ENCODE results near the gene WBP1L.
"Not testable (repeated sequence)": the region's sequence is repeated elsewhere in the genome, so short reads cannot be mapped to it uniquely, and the experiment has no call there.

Gene WBP1L

GRCh38 chr10:102721954-102722353 is 21.8 kb upstream of the WBP1L start:
- no peak for DNase-seq (ENCODE audit: low spot score)

GRCh38 chr10:102723989-102724388 is 19.8 kb upstream of the WBP1L start:
- no peak for DNase-seq (ENCODE audit: low spot score)

- no peak for DNase-seq (ENCODE audit: low spot score)
Observed at GRCh38 chr10:102726274-102726673, 17.5 kb upstream of the WBP1L start.

- DNase-seq (ENCODE audit: low spot score), result no peak
Observed at GRCh38 chr10:102727037-102727818, 16.5 kb upstream of the WBP1L start.

DNA sequence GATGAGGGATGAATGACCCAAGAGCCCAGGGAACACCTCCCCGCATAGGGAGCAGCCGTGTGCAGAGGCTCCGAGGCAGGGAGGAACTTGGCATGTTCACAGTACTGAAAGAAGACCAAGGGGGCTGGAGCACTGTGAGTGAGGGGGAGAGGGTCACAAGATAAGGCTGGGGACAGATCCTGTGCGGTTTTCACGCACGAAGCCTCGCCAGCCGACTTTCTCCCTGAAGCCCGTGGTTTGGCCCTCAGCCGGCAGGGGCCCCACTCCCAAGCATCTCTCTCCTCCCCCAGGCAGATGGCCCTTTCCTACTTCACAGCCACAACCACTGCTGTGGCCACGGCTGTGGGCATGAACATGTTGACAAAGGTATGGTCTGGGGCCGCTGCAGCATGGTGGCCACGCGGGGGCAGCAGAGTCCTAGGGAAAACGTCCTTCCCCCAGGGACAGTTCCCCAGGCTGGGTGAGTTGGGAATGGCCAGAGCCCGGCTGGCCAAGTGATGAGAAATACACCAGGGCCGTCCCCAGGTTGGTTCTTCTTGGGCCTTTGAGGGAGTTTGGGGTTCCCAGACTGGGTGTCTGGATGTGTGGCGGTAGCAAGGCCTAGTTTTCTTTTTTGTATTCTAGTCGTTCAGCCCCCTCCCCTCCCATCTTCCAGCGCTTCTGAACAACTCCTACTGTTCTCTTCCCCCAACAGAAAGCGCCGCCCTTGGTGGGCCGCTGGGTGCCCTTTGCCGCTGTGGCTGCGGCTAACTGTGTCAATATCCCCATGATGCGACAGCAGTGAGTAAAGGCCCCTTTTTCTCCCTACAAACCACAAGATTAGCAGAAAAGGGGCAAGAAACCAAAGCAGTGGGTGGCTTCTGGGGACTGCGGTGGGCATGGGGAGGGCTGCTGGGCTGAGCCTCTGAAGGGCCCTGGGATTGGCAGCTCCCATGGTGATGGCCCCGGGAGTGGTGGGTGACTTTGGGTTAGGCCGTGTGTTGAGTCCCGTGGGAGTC is 14.4 kb upstream of the WBP1L start:
- DNase-seq (ENCODE audit: low spot score), result peak; percentile 70

GRCh38 chr10:102731222-102731800 is 12.4 kb upstream of the WBP1L start:
- no peak for DNase-seq (ENCODE audit: low spot score)

GRCh38 chr10:102732661-102733060 is 11.1 kb upstream of the WBP1L start:
- DNase-seq (ENCODE audit: low spot score), result no peak

DNA sequence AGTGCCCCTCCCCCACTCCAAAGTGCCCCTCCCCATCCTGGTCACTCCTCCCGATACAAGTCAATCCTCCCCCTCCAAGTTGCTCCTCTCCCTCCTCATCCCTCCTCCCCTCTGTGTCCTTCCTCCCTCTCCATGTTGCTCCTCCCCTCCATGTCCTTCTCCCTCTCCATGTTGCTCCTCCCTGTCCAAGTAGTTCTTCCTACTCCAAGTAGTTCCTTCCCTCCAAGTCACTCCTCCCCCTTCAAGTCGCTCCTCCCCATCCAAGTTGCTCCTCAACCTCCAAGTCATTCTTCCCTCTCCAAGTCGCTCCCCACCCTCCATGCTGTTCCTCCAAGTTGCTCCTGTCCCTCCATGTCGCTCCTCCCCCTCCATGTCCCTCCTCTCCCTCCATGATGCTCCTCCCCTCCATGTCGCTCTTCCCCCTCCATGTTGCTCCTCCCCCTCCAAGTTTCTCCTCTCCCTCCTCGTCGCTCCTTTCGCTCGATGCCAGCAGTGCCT is 8.6 kb upstream of the WBP1L start:
- no peak for DNase-seq (ENCODE audit: low spot score)

- no peak for DNase-seq (ENCODE audit: low spot score)
Observed at GRCh38 chr10:102738692-102739121, 5.0 kb upstream of the WBP1L start.

DNA sequence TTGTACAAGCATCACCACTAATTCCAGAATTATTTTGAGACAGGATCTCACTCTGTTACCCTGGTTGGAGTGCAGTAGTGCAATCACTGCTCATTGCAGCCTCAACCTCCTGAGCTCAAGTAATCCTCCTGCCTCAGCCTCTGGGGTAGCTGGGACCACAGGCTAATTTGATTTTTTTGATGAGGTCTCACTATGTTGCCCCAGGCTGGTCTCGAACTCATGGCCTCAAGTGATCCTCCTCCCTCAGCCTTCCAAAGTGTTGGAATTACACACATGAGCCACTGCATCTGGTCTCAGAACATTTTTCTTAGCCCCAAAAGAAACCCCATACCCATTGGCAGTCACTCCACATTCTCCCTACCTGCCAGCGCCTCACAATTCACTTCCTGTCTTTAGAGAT is 3.5 kb upstream of the WBP1L start:
- DNase-seq (ENCODE audit: low spot score), result no peak

GRCh38 chr10:102741726-102742237 is 2.0 kb upstream of the WBP1L start:
- no peak for DNase-seq (ENCODE audit: low spot score)

- DNase-seq (ENCODE audit: low spot score), result not testable (repeated sequence)
Observed at GRCh38 chr10:102742313-102742712, 1.4 kb upstream of the WBP1L start.

GRCh38 chr10:102743078-102743587 is 615 bp upstream of the WBP1L start:
- DNase-seq (ENCODE audit: low spot score), result no peak

- DNase-seq (ENCODE audit: low spot score), result no peak
Observed at GRCh38 chr10:102744374-102745051, 765 bp downstream of the WBP1L start.

GRCh38 chr10:102745157-102745556 is 1.4 kb downstream of the WBP1L start:
- no peak for DNase-seq (ENCODE audit: low spot score)

GRCh38 chr10:102752266-102752930 is 8.7 kb downstream of the WBP1L start:
- DNase-seq (ENCODE audit: low spot score), result no peak

DNA sequence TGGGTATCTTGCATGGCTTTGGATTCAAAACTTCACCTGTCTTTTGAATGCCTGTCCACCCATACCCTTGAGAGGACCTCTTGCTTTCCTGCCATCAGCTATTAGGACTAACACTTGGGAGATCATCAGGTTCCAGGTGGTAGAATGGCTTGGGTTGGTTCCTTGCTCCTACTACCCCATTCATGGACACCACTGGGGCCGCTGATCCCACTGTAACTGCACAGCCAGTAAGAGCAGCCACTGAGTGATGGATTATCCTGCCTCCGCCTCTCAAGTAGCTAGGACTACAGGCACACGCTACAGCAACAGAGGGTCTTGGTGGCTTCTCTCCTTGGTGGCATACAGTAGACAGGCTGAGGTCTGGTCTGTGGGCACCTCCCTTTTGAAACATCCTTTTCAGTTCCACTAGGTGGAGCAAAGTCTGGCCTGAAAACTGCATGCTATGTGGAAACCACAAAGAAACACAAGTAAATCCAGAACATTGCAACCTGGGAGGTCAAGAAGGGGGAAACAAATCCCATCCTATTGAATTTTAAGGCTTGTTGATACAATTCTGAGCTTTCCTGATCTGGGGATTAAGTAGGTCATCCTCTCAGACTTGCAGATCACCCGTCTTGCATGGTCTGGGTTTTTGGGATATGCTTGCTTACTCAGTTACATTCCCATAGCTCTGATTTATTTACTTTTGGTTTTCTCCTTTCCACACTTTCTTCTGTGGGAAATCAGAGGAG is 9.4 kb downstream of the WBP1L start:
- no peak for DNase-seq (ENCODE audit: low spot score)

GRCh38 chr10:102753718-102754117 is 10.0 kb downstream of the WBP1L start:
- no peak for DNase-seq (ENCODE audit: low spot score)

GRCh38 chr10:102757323-102757722 is 13.6 kb downstream of the WBP1L start:
- DNase-seq (ENCODE audit: low spot score), result no peak

Data from SK-N-DZ (cell line).